HG03520 (cell line): Measurements from ENCODE around the gene KMT2A.
"Not testable (repeated sequence)": the region's sequence is repeated elsewhere in the genome, so short reads cannot be mapped to it uniquely, and the experiment has no call there.

Experiments
- ATAC-seq: cut with Tn5 transposase; IDR thresholded peaks from one replicate; pipeline ENCODE4 v1.9.1; 2021; ENCODE audit warnings: mild to moderate bottlenecking, moderate library complexity; ENCODE audit not compliant: unreplicated experiment

KMT2A gene

DNA sequence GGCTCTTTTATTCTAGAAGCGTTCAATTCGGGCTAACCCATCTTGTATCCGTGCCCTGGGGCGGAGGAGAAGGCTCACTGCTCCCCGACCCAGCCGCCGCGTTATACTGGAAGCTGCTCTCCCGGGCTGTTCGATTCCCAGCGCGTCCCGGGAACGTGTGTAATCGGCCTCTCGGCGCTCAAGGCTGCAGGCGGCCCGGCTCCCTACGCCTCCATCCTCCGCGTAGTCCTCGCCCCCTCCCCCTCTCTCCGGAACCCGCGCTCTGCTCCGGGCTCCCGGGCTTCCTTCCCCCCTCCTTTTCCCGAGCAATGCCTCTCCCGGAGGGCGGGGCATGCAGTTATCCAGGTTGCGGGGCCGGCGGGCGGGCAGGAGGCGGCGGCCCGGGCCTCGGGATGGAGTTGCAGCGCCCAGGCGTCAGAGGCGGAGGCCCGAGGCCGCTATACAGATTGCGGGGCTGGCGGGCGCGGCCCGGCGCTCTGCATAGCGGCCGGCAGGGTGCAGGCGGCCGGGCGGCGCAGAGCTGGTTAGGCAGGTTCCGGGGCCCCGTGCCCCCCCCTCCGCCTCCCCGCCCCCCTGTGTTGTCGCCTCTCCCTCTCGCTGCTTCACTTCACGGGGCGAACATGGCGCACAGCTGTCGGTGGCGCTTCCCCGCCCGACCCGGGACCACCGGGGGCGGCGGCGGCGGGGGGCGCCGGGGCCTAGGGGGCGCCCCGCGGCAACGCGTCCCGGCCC lies at the start of gene KMT2A:
Gene KMT2A, plus strand, starts transcription at position 600 of the 732 bp plus-strand sequence. Its CDS starts 21 bp downstream, at position 621.
- peak; percentile 43 for ATAC-seq

DNA sequence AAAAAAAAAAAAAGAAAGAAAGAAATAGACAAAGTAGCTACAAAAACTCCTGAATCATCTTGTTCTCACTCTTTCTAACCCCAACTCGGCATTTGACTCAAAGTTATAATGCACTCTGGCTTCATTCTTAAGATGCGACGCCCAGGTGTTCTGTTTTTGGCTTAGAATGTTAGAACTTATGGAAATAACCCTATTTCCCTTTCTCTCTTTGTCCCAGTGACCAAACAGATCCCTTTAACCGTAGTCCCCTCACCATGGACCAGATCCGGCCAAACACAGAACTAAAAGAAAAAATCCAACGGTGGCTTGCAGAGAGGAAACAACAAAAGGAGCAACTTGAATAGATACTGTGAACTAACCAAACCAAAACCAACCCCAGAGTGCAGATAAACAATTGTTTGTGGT lies 40.2 kb upstream of the KMT2A start:
- ATAC-seq: no peak

DNA sequence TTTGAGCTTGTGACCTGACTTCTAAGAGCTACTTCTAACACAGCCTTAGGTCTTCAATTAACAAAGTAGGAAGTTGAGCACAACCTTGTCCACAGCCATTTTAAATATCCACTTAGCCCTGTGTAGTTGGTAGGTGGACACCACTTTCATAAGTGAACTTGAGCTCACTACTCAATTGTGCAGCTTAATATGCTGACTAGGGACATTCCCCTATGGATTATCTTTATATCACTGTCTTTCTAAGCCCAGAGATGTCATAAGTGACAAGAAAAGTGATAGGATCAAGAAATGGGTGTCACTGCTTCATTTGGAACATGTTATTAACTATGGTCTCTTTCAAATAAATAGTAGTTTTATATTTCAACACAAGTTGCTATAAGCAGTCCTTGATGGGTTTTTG lies 38.8 kb upstream of the KMT2A start:
- ATAC-seq: no peak

DNA sequence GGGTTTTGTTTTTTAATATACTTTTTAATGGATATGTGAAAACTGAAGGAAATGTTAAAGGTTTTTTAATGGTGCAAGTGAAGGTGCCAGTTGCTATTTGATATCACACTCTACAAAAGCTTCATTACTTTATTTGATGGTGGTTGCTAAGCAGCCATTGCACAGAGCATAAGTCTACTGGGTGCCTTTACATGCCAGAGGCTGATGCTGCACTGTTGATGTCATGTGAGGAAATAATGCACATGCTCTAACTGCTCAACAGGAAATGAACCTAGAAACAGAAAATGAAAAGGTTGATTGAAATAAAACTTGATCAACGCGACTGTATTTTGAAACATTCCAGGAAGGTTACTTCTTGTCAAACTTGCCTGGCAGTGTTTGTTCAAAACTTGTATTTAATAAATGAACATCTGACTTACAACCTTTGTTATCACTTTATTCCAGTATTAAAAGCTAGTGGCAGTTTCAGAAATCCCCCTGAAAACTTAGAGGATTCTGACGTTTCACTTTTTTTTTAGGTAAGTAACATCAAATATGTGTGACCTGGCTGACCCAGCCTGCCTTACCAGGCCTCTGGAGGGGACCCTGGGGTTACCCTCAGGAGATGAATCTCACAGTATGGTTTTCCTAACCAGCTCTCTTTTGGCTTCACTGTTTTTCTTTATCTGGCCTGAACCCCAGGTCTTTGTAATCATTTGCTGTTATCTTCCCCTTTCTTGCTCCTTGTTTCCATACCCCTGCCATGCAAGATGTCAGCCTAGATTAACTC lies 37.3 kb upstream of the KMT2A start:
- no peak for ATAC-seq

DNA sequence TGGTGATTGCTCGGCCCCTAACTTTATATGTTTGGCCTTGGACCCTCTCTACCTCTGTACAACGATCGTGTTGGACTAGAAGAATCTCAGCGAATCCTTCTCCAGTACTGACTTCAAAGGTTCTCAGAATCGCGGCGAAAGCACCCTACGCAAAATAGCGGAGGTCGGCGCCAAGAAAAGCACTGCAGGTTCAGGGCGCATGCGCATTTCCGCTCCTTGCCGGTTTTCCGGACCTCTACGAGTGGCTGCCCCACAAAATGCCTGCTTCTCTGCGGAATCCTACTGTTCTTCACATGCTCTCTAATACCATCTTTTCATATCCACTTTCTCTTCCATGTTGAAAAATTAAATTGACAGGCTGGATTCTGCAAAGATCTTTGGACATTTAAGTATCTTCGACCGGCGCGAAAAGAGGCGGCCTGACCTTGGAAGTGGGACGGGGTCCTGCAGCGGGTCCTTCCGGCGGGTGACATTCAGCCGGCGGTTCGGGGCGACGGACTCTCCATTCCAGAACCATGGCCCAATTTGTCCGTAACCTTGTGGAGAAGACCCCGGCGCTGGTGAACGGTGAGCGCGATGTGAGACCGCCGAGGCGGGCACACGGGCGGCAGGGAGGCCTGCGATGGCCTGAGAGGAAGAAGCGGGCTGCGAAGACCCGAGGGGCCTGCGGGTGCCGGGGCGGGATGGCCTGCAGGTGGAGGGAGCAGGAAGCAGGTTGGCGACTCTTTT lies 35.0 kb upstream of the KMT2A start, which contains the start of gene ATP5MG:
Gene ATP5MG, plus strand, starts transcription at position 456 of the 729 bp plus-strand sequence. Its CDS starts 60 bp downstream, at position 516.
- no peak for ATAC-seq

DNA sequence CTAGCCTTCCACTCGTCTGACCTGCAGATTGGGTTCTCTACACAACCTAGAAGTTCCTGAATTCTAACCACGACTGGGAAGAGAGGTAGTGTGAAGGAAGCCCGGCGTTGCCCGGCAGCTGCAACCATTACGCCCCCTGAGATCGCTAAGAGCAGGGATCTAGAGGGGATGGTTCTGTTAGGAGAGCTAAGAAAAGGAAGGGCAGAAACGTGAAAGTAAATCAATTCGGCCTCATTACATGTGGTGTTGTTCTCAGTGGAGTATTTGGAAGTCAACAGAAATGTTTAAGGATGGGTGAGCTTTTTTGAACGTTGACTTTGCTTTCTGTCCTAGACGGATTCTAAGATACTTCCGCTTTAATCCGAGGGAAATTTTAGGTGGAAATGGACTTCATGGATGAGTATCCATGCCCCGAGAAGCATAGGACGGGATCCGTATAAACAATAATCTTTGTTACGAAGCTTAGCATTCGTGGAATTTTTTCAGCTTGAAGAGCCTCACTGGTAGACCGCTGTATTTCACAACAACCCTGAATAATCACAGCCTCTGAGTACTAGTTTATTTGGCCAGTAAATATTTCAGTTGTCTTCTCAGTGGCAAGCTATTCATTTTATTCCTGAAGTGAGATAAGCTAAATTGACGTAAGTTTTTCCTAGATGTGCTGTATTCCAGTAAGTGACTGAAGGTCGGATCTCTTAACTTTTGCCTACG lies 34.3 kb upstream of the KMT2A start:
- ATAC-seq: no peak

DNA sequence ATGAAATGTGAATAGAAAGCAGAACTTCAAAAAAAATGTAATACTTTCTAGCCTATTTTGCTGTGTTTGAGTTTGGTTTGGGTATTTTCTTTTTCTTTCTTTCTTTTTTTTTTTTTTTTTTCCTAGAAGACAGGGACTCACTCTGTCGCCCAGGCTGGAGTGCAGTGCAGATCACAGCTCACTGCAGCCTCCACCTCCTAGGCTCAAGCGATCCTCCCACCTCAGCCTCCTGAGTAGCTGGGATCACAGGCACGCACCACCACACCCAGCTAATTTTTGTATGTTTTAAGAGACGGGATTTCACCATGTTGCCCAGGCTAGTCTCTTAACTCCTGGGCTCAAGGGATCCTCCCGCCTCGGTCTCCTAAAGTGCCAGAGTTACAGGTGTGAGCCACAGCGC lies 33.7 kb upstream of the KMT2A start:
- not testable (repeated sequence) for ATAC-seq

DNA sequence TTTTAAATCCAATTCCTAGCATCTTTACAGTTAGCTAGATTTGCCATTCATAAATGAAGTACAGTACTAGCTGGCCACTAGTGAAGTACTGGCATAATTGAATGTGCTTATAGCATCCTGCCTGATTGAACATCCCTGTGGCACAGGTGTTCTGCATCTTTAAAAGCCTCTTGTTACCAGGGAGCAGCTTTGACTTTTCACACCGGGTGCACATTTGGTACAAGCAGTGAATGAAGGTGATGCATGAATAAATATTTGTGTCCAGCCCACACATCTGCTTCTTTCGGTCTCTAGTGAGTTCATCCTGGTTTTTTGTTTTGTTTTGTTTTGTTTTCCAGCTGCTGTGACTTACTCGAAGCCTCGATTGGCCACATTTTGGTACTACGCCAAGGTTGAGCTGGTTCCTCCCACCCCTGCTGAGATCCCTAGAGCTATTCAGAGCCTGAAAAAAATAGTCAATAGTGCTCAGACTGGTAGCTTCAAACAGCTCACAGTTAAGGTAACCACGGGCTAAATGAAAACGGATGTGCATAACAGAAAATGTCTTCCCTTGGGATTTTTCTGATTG lies 29.6 kb upstream of the KMT2A start:
- no peak for ATAC-seq

DNA sequence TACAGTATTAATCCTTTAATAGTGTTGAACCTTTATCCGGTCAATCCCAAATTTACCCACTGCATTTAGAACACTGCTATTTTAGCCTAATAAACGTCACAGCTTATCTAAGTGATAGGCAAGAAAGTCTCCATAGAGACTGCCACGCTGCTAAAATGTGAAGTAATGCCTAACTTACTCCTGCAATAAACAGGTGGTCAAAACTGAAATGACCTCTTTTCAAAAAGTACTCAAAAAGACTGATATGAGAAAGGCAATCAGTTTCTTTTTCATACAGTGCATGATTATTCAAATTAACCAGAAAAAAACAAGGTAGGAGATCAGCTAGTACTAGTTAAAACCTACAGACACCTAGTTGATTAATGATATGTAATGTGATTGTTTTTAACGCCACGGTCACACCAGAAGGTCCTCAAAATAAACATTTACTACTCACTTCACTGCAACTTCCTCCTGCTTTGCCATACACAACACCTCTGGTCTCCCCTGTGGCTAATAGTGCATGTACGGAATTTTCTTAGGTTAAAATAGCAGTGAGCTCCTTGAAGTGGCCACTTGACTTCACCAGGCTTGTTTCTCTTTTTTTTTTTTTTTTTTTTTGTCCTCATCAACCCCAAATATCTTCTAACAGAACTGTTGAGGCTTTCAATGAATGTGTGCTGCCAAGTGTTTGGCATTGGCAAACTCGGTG lies 26.1 kb upstream of the KMT2A start:
- no peak for ATAC-seq

DNA sequence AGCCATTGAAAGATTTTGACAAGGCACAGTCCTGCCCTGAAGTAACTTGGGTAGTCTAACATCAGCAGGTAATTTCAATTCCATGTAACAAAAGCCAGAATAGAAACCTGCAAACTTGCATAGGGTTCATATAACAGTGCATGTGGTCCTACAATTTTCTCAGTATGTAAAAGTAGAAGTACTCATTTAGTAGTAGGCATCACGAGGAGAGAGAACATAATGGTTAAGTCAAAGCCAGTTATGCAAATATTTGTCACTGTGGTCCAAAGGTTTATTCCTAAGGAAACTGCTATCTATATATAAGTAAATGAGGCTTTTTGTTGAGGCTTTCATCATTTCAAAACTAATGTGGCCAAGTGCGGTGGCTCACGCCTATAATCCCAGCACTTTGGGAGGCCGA lies 24.8 kb upstream of the KMT2A start:
- ATAC-seq: no peak

DNA sequence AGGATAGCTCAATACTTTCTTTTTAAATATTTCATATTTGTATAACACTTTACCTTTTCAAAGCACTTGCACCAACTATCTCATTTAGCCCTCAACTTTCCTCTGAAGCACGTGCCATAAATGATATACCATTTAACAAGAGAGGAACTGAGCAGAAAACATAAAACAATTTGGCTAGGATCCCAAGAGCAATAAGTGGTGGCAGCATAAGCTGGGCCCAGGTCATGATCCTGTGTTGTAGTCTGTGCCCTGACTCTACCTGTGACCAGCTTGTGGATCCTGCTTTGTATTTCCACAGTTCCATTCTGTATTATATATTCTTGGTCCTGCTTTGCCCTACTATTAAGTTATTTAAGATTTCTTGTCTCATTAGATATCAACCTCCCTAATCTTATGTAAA lies 23.4 kb upstream of the KMT2A start:
- ATAC-seq: no peak

DNA sequence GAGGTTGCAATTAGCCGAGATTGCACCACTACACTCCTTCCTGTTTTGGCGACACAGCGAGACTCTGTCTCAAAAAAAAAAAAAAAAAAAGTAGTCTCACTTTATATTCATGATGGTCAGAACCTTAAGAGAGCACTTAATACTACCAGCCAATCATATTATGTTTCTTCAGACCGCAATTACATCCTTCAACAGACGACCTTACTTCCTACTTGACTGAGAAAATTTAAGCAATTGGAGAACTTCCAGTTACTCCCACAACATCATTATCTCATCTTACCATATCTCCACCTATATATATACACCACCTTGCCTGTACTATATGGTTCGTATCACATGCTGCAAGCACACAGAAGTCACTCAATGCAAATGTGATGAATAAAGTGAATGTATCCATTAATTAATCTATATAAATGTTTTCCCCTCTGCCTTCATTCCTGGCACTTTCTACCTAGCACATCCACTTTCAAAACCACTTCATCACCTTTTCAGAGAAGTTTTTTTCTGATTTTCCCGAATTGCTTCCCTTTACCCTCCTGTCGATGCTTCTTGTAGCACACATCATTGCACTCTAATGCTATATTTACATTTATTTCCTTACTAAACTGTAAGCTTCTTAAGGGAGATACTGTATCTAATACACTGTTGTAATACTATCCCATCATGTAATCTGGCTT lies 21.1 kb upstream of the KMT2A start:
- no peak for ATAC-seq

DNA sequence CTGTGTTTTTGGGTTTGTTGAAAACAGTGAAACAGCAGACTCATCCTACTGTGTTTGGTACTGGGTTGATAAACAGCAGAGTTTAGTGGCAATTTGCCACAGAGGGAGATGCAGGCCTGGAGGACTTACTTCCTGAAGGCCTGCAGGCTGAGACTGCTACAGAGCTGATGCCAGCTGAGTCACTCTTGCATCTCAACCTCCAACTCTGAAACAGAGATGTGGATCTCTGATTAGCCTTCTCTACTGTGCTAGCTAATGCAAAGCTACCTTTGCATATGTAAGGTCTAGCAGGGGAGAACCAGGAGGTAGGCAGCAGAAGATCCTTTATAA lies 20.6 kb upstream of the KMT2A start:
- no peak for ATAC-seq

DNA sequence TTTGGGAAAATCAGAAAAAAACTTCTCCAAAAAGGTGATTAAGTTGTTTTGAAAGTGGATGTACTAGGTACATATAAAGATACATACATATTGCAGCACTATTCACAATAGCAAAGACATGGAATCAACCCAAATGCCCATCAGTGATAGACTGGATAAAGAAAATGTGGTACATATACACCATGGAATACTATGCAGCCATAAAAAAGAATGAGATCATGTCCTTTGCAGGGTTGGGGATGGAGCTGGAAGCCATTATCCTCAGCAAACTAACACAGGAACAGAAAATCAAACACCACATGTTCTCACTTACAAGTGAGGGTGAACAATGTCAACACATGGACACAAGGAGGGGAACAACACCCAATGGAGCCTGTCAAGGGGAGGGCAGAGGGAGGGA lies 19.4 kb upstream of the KMT2A start:
- not testable (repeated sequence) for ATAC-seq

DNA sequence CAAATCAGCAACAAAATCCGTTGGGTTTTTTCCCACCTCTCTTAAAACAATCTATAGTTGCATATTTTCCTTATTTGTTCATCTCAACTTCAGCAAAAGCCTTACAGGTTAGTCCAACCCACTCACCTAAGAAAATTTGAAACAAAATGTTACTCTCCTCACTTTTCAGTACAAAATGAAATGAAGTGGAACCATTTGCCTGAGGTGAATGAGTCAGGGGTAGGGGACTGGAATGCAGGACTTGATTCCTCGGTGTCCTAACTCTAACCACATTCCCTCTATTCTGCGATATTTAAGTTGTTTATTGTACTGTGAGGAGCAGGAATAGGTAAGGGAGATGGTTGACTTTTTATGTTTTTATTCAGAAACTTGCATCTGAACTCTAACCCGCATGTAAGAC lies 18.5 kb upstream of the KMT2A start:
- ATAC-seq: no peak

DNA sequence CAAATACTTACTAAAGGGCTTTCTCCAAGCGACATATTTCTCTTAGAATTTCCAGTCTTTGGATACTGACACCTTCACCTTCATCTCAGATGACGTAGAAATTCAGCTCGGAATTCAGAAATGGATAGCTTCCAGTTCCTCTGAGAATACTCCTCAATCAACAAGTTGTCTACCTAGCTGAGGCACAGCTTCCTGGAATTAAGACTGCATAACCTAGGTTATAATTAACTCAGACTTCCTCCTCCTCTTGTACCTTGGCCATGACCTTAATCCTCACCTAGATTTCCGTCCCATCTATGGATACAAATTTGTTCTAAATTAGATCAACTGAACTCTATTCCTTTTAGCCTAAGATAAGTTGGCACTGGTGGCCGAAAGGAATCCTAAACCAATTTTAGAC lies 17.5 kb upstream of the KMT2A start:
- ATAC-seq: no peak

DNA sequence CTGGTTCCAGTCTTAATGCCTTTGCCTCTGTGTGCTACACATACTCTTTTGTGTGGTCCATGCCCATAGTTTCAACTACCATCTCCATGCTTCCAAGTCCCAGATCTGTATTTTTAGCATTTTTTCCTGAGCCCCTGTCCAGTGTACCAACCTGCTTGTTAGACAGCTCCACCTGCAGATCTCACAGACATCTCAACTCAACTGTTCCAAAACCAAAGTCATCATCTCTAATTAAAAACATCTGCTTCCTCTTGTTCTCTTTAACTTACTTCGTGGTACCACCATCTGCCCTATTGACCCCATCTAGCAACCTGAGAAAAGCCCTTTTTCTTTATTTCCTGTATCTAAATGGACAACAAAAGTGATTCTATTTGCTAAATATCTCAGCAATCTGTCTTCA lies 8.6 kb upstream of the KMT2A start:
- ATAC-seq: no peak

DNA sequence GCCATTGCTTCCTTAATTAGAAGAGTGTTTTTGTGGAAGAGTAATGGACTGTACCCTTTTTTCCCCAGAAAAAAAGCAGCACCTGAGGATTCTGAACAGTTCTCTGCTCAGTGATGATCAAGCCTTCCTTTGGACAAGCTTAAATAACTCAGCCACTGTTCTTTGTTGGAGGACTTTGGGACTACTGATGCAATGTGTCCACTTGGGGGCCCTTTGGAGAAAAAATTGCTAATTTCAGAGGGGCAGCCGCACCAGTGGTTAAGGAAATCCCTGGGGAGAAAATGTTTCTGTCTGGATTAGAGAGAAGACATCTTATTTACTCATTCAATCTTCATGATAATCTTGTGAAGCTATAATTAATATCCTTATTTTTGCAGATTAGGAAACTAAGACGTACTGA lies 5.3 kb upstream of the KMT2A start:
- ATAC-seq: no peak

DNA sequence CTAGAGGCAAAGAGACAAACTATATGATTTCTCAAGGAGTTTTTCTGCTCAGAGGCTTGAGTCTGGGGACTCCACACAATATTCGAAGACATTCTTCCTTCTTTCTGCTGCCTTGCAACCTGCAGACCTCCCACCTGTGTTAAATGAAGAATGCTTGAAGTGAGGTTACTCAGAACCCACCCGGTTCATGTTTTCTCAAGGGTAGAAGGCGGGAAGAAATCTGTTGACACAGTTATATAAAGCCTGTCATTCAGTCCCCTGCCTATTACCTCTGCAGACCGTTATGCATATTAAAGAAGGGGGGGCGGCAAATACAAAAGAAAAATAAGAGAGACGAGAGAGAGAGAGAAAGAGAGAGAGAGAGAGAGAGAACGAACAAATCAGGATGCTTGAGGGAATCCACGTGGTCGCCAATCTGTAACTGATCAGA lies 2.2 kb upstream of the KMT2A start:
- ATAC-seq: no peak
